Neutrophil (primary cell): Measurements from ENCODE around the gene DIS3L2.

Experiments
- H3K27ac ChIP-seq: fragments of 200-600 bp; sonication (generic); 2 replicates; pipeline ENCODE4 v1.5.1; 2016; ENCODE audit warnings: mild to moderate bottlenecking, moderate library complexity
- H3K27me3 ChIP-seq: fragments of 200-600 bp; sonication (generic); 2 replicates; pipeline ENCODE4 v1.6.0; 2016; ENCODE audit warnings: mild to moderate bottlenecking
- H3K36me3 ChIP-seq: fragments of 200-600 bp; sonication (generic); 2 replicates; pipeline ENCODE4 v1.5.1; 2017
- H3K4me1 ChIP-seq, 2 experiments: fragments of 200-600 bp in 1 of 2; sonication (generic) in 1 of 2; 1 replicate in 1 of 2; 2 replicates in 1 of 2; pipeline versions ENCODE4 v1.5.1 to v1.6.1; 2013 to 2016; ENCODE audit warnings: low read depth in 1 of 2, low read length in 1 of 2, mild to moderate bottlenecking in 1 of 2, moderate library complexity in 1 of 2; ENCODE audit not compliant: control insufficient read depth in 1 of 2, insufficient read depth in 1 of 2
- H3K4me3 ChIP-seq, 2 experiments: fragments of 200-600 bp in 1 of 2; sonication (generic) in 1 of 2; 1 replicate in 1 of 2; 2 replicates in 1 of 2; pipeline ENCODE4 v1.5.1; 2013 to 2016; ENCODE audit warnings: low read depth in 1 of 2, low read length in 1 of 2, mild to moderate bottlenecking in 1 of 2, moderate library complexity in 1 of 2
- H3K9me3 ChIP-seq: fragments of 200-600 bp; sonication (generic); 2 replicates; pipeline ENCODE4 v1.5.1; 2016
- TF ChIP-seq, protein P1 (sequence below): fragments of 200-600 bp; sonication (generic); IDR thresholded peaks from 2 replicates; pipeline ENCODE4 v1.5.1; 2016; ENCODE audit warnings: antibody characterized with exemption

The DIS3L2 gene

DNA sequence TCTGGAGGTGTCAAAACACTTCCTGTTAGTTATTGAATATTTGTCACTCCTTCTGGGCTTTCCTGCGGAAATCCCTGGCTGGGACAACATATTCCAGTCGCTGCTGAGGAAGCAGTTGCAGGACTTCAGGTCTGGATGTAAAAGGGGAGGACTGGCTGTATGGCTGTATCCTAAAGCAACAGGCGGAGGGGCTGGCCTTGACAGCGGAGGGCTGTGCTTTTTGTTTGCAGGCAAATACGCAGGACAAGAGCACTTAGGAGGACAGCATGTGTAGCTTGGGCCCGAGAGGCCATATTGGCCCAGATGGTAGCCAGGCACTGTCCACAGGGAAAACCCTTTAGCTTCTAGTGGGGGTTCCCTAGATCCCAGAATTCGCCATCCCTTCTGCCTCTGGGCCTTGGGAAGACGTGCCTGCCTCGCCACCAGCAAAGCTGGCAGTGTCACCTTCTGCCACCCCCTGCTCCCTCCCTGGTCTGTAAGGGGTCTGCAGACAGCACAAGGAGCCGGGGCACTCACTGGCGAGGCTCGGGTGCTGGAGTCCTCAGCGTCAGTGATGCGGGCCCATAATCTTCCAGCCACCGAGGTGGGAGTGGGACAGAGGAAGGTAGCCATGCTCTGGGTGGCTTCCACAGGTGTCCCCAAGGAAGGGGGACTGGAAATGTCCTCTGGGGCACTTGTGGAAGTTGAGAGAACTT, 42.0 kb upstream of the DIS3L2 start:
- TF ChIP-seq, protein P1, sequence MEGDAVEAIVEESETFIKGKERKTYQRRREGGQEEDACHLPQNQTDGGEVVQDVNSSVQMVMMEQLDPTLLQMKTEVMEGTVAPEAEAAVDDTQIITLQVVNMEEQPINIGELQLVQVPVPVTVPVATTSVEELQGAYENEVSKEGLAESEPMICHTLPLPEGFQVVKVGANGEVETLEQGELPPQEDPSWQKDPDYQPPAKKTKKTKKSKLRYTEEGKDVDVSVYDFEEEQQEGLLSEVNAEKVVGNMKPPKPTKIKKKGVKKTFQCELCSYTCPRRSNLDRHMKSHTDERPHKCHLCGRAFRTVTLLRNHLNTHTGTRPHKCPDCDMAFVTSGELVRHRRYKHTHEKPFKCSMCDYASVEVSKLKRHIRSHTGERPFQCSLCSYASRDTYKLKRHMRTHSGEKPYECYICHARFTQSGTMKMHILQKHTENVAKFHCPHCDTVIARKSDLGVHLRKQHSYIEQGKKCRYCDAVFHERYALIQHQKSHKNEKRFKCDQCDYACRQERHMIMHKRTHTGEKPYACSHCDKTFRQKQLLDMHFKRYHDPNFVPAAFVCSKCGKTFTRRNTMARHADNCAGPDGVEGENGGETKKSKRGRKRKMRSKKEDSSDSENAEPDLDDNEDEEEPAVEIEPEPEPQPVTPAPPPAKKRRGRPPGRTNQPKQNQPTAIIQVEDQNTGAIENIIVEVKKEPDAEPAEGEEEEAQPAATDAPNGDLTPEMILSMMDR: no peak

DNA sequence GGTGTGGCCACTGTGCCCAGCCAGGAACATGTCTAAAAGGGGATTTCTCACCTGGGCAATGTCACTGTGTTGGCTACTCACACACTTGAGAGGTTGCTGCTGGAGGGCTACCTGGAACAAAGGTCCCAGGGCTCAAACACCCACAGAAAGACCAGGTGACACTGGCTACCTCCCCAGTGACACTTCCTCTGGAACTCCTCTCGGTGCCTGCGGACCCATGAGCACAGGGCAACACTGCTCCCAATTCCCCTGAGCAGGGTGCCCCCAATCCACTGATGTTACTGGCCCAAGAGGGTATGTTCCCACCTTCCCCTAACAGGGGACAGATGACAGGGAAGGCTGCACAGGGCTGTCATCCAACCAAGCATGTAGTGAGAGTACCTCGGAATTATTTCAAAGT, 41.1 kb upstream of the DIS3L2 start:
- H3K4me3 ChIP-seq: no peak overlapping the region
- no peak overlapping the region for H3K27ac ChIP-seq
- TF ChIP-seq, protein P1: no peak
- peaks cover 52% of the 10 kb centered on the region for H3K27me3 ChIP-seq
- peaks cover 1 to 6% of the 10 kb centered on the region in 2 experiments for H3K4me1 ChIP-seq
- H3K9me3 ChIP-seq: no peaks in the 10 kb centered on the region
- H3K36me3 ChIP-seq: no peaks in the 10 kb centered on the region

More for the DNA sequence above, 42.0 kb upstream of the DIS3L2 start:
- no peak overlapping the region for H3K4me3 ChIP-seq
- H3K27ac ChIP-seq: no peak overlapping the region
- H3K9me3 ChIP-seq: no peaks in the 10 kb centered on the region
- peaks cover 43% of the 10 kb centered on the region for H3K27me3 ChIP-seq
- no peaks in the 10 kb centered on the region for H3K4me1 ChIP-seq
- no peaks in the 10 kb centered on the region for H3K36me3 ChIP-seq

DNA sequence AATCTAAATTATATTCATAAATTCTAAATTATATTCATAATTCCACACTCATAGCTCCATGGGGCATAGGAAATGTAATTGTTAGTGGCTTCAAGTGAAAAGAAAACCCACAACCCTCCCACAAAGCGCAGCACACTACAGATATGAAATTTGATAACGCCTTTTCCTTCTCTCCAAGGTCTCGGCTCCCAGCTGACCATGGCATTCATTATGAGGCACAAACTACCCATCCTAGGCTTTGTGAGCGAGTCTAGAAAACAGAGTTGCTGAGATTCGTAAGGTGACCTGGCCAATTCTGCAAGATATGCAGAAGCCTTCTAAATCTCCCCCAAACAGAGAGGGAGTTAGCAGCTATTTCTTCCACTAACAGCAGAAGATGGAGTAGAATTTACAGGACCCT, 40.7 kb upstream of the DIS3L2 start:
- no peaks in the 10 kb centered on the region for H3K36me3 ChIP-seq
- H3K4me3 ChIP-seq: no peak overlapping the region
- no peaks in the 10 kb centered on the region for H3K9me3 ChIP-seq
- peaks cover 6 to 10% of the 10 kb centered on the region in 2 experiments for H3K4me1 ChIP-seq
- TF ChIP-seq, protein P1: no peak
- no peak overlapping the region for H3K27ac ChIP-seq
- H3K27me3 ChIP-seq: peaks cover 57% of the 10 kb centered on the region

DNA sequence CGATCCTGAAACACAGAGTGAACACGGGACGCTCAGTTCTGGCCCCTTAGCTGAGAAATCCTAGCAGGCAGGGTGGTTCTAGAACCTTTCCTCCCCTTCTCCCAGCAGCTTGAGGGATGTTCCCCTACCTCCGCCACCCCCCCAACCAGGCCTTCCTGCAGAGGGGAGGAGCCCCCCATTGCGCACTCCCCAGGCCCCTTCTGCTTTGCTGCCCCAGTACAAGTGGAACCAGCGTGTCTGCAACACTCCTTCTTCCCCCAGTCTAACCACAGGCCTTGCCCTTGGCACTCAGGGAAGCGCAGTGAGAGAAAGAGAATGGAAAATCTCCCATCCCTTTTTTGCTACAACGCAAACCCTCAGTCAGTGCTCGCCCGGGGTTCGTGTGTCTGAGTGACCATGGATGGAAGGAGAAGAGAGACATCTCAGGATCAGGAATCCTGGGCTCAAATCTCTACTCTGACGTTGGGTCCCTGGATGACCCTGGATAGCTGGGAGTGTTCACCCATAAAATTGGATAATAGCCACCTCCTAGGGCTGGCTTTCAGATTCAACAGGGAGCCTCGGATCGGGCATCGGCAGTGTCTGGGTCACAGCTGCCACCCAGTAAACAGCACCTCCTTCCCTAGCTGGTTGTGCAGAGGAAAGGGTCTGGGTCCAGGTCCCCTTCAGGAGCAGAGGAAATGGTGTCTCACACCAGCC, 39.1 kb upstream of the DIS3L2 start:
- H3K27ac ChIP-seq: no peak overlapping the region
- no peak overlapping the region for H3K4me3 ChIP-seq
- peaks cover 18 to 25% of the 10 kb centered on the region in 2 experiments for H3K4me1 ChIP-seq
- TF ChIP-seq, protein P1: no peak
- H3K9me3 ChIP-seq: no peaks in the 10 kb centered on the region
- H3K27me3 ChIP-seq: peaks cover 73% of the 10 kb centered on the region
- H3K36me3 ChIP-seq: no peaks in the 10 kb centered on the region

DNA sequence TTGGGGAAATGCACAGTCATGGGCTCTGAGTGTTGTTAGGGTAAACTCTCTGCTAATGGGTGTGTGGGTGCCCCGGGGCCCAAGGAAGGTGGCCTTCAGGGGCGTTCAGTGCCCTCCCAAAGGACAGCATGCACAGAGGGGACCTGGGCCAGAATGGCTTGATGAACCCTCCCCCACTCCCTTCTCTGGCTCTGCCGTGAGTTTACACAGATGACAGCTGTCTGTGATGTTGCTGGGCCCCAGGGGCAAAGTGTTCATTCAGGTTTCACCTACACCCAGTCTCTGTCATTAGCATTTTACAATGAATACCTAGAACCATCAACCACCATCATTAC, 38.5 kb upstream of the DIS3L2 start:
- TF ChIP-seq, protein P1: no peak
- Histone ChIP-seq H3K27ac (no peak overlapping the region), H3K27me3 (peaks cover 78% of the 10 kb centered on the region)

More for the DNA sequence above, 38.5 kb upstream of the DIS3L2 start:
- no peaks in the 10 kb centered on the region for H3K9me3 ChIP-seq
- no peak overlapping the region for H3K4me3 ChIP-seq
- H3K36me3 ChIP-seq: no peaks in the 10 kb centered on the region
- peaks cover 18 to 25% of the 10 kb centered on the region in 2 experiments for H3K4me1 ChIP-seq
